NAMALWA (cell line): Measurements from ENCODE around the gene CRYBG1.
"Not testable (repeated sequence)": the region's sequence is repeated elsewhere in the genome, so short reads cannot be mapped to it uniquely, and the experiment has no call there.

Source experiments
- DNase-seq: peaks from one replicate; pipeline ENCODE4 v3.0.0-alpha.2; 2015; ENCODE audit warnings: low spot score

CRYBG1 gene

DNA sequence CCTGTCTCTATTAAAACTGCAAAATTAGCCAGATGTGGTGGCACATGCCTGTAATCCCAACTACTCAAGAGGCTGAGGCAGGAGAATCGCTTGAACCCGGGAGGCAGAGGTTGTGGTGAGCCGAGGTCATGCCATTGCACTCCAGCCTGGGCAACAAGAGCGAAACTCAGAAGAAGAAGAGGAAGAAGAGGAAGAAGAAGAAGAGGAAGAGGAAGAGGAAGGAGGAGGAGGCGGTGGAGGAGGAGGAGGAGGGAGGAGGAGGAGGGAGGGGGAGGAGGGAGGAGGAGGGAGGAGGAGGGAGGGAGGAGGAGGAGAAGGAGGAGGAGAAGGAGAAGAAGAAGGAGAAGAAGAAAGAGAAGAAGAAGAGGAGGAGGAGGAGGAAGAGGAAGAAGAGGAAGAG is 228.4 kb downstream of the CRYBG1 start:
- DNase-seq = not testable (repeated sequence)

DNA sequence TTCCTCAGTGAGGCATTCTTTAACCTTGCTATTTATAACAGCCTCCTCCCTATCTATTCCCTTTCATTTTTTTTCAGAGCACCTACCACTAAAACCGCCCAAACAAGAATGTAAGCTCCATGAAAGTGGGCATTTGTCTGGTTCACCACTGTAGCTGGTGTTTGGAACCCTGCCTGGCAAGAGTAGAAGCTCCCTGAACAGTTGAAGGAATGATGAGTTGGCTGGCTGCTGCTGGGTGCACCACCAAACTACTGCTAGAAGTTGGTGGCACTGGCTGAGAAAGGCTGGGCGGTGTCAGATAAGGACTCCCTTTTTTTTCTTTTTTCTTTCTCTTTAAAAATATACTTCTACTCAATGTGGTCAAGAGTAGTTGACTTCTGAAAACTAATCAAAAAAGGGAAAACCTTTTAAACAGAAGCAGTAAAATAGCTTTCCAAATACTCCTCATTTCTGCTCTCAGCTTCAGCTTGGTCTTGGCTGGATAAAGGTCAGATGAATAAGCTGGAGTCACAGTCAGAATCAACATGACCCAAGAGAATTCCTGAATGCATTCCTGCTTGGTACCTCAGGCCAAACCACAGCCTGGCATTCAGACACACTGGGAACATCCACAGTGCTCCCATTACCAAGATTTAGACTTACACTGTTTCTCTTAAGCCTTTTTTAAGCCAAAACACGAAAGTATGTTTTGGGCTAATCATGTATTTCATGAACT is 230.8 kb downstream of the CRYBG1 start:
- DNase-seq = no peak

- DNase-seq = no peak
Observed at GRCh38 chr6:106599440-106599839, 238.9 kb downstream of the CRYBG1 start.

GRCh38 chr6:106600329-106600728 is 239.8 kb downstream of the CRYBG1 start:
- no peak for DNase-seq

DNA sequence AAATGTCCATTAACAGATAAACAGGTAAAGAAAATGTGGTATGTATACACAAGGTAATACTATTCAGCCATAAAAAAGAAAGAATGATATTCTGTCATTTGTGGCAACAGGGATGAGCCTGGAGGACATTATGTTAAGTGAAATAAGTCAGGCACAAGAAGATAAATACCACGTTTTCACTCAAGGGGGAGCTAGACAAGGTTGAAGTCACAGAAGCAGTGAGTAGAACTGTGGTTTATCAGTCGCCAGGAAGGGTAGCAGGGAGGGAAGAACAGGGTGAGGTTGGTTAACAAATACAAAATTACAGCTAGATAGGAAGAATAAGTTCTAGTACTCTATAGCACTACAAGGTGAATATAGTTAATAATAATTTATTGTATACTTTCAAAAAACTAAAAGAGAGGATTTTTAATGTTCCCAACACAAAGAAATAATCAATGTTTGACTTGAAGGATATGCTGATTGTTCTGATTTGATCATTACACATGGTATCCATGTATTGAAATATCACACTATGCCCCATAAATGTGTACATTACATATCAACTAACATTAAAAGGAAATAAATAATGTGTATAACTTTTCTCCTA is 247.7 kb downstream of the CRYBG1 start:
- DNase-seq = peak; percentile 90

GRCh38 chr6:106609699-106610098 is 249.2 kb downstream of the CRYBG1 start:
- peak; percentile 66 for DNase-seq

DNA sequence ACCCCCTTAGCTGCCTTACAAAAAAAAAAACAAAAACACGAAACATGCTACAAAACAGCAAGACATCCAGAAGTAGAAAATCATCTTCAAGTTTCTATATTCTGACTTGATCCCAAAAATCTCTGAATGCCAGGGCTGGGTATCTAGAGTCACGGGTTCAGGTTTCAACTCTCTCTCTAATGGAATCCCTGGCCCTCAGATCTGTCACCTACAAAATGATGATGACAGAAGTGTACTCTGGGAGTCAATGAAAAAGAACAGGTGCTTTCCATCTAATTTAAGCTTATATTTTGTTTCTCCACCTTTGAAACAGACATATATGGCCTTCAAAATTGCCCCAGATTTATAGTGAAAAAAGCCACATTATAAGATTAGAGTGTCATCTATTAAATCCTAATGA is 250.5 kb downstream of the CRYBG1 start:
- no peak for DNase-seq

GRCh38 chr6:106612671-106613416 is 252.3 kb downstream of the CRYBG1 start:
- no peak for DNase-seq

GRCh38 chr6:106613590-106613989 is 253.1 kb downstream of the CRYBG1 start:
- DNase-seq = no peak

DNA sequence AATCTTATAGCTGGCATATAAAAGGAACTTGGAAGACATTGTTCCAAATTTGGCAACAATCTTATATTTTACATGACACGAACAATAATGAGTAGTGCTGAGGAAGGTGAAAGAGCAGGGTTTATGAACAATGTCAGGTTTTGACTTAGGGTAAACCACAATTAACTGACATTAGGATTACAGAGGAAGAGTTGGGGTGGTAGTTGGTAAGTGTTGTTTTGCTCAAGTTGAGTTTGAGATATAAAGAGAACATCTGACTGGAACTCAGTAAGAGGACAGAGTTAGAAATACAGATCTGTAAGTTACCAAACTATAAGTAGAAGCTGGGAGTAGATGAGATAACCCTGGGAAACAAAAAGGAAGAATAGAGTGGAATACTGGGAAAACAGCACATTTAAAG is 253.6 kb downstream of the CRYBG1 start:
- no peak for DNase-seq

GRCh38 chr6:106614592-106615257 is 254.2 kb downstream of the CRYBG1 start:
- DNase-seq = no peak

- no peak for DNase-seq
Observed at GRCh38 chr6:106617302-106617701, 256.8 kb downstream of the CRYBG1 start.

- DNase-seq = no peak
Observed at GRCh38 chr6:106617857-106618256, 257.3 kb downstream of the CRYBG1 start.

DNA sequence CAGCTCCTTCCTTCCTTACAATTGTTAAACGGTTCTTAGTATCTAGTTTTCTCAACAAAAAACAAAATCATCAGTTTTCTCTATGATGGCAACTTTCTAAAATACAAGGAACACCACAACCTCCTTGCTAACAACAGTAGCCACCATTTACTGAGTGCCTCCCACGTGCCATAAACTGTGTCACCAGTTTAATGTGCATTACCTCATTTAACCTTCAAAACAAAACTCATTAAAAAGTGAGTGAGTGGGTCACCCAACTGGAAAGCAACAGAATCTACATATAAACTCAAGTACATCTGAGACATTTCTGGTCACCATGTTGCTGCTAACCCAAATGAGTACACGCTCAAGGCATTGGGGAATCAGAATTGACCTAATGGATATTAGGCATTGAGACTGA is 257.8 kb downstream of the CRYBG1 start:
- DNase-seq = no peak

- DNase-seq = no peak
Observed at GRCh38 chr6:106619223-106619622, 258.7 kb downstream of the CRYBG1 start.

DNA sequence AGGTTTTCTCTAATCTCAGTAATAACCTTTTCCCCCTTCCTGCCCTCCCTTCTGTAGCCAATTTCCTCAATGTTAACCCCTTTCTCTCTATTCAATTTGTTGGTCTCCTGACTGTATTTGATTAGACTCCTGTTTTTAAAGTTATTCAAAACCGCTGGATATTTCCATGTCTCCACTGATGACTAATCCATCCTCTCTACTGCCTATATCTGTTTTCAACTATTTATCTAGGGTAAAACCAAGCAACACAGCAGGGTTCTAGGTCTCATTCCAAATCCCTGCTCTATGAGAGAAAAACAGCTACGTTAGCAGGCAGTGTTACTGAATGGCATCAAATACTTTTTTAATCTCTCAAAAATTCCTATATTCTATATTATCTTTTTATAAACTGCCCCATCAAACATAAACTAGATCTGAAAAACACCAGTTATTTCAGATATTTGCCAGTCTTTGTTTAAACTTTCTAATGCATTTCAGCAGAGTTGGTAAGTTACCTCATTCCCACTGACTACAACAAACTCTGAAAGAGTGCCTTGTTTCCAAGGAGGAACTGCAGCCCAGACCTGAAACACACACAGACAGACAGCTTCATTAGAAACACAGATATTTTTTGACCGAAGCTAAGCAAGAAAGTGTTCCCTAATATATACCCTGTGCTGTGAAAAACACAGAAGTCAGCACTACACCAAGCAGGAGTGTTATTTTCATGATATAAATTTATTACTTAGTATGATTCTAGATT is 260.6 kb downstream of the CRYBG1 start:
- no peak for DNase-seq
